Peyer's patch (tissue), 4 donors: ENCODE measurements around the gene IFI27L1.

Experiments used
- CTCF ChIP-seq, 6 experiments: fragments of 450-650 bp in 4 of 6; fragments of 200-600 bp in 2 of 6; sonication (generic) in 1 of 6; IDR thresholded peaks; one replicate each; pipeline ENCODE4 v1.5.1; 2017 to 2019; ENCODE audit warnings: antibody characterized with exemption in 6 of 6, mild to moderate bottlenecking in 3 of 6, moderate library complexity in 1 of 6
- POLR2A ChIP-seq, 2 donors: fragments of 450-650 bp; IDR thresholded peaks; one replicate each; pipeline ENCODE4 v1.5.1; 2017; ENCODE audit warnings: antibody characterized with exemption in 2 of 2, mild to moderate bottlenecking in 2 of 2, moderate library complexity in 2 of 2

- TF ChIP-seq POLR2A (IDR thresholded peaks at IDR 0.05) (no peak), CTCF (IDR thresholded peaks at IDR 0.05) (no peak)
Observed at GRCh38 chr14:94054401-94054800, 26.7 kb upstream of the IFI27L1 start.
